Ureter (tissue), 1 donor: ENCODE results near the gene ZBTB48. TPM values are rescaled to one million over a fixed set of nuclear protein-coding genes. Genes with fewer than 3 reads are reported as not detected.

Source experiments
- DNase-seq: peaks from one replicate; pipeline ENCODE4 v3.0.0-alpha.2; 2020; ENCODE audit warnings: low spot score
- total RNA-seq: library from RNA; stranded (reverse); gene quantifications from one replicate; pipeline ENCODE4 v1.2.4, GENCODE V29; 2023
- donor health status: DM: yes; HTN: yes; CAD: no.

ZBTB48 gene
- total RNA-seq, 1 donor from 2014 or later, result 50.4 TPM

GRCh38 chr1:6572653-6573383, 7.0 kb upstream of the ZBTB48 start:
- DNase-seq, result no peak

GRCh38 chr1:6574025-6574620, 5.7 kb upstream of the ZBTB48 start:
- no peak for DNase-seq

- no peak for DNase-seq
Observed at GRCh38 chr1:6574818-6575217, 5.0 kb upstream of the ZBTB48 start.

GRCh38 chr1:6577831-6578525, 1.8 kb upstream of the ZBTB48 start:
- no peak for DNase-seq

- no peak for DNase-seq
Observed at GRCh38 chr1:6578624-6579373, 995 bp upstream of the ZBTB48 start.

GRCh38 chr1:6580119-6580592, 362 bp downstream of the ZBTB48 start:
- no peak for DNase-seq

GRCh38 chr1:6580593-6581409, 1.0 kb downstream of the ZBTB48 start:
- DNase-seq, result no peak

GRCh38 chr1:6581561-6582305, 1.9 kb downstream of the ZBTB48 start:
- peak; percentile 56 for DNase-seq

GRCh38 chr1:6582370-6582769, 2.6 kb downstream of the ZBTB48 start:
- DNase-seq, result no peak

GRCh38 chr1:6584126-6585080, 4.6 kb downstream of the ZBTB48 start:
- DNase-seq, result no peak

- no peak for DNase-seq
Observed at GRCh38 chr1:6585081-6585722, 5.4 kb downstream of the ZBTB48 start.

- no peak for DNase-seq
Observed at GRCh38 chr1:6585841-6586240, 6.0 kb downstream of the ZBTB48 start.

- no peak for DNase-seq
Observed at GRCh38 chr1:6586404-6586816, 6.6 kb downstream of the ZBTB48 start.

- peak; percentile 64 for DNase-seq
Observed at GRCh38 chr1:6587261-6588005, 7.6 kb downstream of the ZBTB48 start.

- DNase-seq, result no peak
Observed at GRCh38 chr1:6588128-6588892, 8.5 kb downstream of the ZBTB48 start.

GRCh38 chr1:6588893-6589520, 9.2 kb downstream of the ZBTB48 start:
- DNase-seq, result no peak

- DNase-seq, result no peak
Observed at GRCh38 chr1:6590046-6590445, 10.3 kb downstream of the ZBTB48 start.
